Ureter (tissue), 1 donor: ENCODE results near the gene LTBP4. TPM values are rescaled to one million over a fixed set of nuclear protein-coding genes. Genes with fewer than 3 reads are reported as not detected.
"Not testable (repeated sequence)": the region's sequence is repeated elsewhere in the genome, so short reads cannot be mapped to it uniquely, and the experiment has no call there.

Experiments
- DNase-seq: peaks from one replicate; pipeline ENCODE4 v3.0.0-alpha.2; 2020; ENCODE audit warnings: low spot score
- total RNA-seq: library from RNA; stranded (reverse); gene quantifications from one replicate; pipeline ENCODE4 v1.2.4, GENCODE V29; 2023
- donor health status: DM: yes; HTN: yes; CAD: no.

Gene LTBP4
- total RNA-seq, 1 donor from 2014 or later = 239 TPM

DNA sequence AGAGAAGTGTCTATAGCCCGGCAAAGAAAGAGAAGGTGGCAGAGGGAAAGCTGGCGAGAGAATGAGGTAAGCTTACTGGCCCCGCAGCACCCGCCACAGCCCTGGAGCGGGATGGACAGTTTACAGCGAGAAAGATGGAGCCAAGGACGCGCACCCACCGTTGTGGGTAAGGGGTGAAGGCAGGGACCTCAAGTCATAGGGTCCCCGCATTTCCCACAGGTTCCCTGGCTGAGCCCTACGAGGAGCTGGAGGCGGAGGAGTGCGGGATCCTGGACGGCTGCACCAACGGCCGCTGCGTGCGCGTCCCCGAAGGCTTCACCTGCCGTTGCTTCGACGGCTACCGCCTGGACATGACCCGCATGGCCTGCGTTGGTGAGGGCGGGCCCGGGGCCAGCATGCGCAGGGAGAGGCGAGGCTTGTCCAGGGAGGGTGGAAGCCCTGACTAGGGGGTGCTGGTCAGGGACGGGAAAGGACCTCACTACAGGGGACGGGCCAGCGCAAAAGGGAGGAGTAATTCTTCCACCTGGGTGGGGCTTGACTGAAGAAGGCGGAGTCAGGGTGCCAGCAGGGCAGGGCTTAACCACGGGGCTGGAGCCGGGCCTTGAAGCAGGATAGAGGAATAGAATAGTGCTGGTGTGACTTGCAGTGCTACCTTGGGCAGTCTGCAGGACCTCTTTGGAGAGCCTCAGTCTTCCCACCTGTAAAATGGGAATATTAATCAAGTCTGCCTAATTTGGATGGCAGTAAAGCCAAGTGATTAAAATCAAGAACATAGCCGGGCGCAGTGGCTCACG, 26.5 kb downstream of the LTBP4 start:
- no peak for DNase-seq

DNA sequence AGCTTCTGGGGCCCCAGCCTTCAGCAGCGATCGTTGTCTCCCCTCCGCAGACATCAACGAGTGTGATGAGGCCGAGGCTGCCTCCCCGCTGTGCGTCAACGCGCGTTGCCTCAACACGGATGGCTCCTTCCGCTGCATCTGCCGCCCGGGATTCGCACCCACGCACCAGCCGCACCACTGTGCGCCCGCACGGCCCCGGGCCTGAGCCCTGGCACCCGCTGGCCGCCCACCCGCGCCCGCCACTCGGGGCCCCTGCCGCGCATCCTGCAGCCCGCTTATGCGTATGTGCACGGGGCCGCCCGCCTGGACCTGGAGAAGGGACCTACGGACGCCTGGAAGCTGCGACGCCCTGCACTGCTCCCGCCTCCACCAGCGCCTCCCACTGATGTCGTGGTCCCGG, 28.2 kb downstream of the LTBP4 start:
- DNase-seq = no peak

DNA sequence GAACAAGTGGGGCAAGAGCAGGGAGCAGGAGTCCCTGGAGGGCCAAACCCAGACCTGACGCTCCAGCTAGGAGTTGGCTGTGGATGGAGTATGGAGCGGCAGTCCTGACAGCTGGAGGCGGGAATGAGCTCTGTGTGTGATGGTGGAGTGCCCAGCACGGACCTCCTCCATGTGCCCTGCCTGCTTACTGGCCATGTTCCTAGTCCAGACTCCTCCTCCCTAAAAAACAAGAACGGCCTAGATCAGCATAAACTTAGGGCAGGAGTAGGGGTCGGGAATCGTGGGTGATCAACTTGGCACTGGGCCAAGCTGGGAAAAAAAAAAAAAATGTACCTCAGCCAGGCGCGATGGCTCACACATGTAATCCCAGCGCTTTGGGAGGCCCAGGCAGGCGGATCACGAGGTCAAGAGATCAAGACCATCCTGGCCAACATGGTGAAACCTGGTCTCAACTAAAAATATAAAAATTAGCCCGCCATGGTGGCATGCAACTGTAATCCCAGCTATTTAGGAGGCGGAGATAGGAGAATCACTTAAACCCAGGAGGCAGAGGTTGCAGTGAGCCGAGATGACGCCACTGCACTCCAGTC, 29.5 kb downstream of the LTBP4 start:
- DNase-seq = no peak

DNA sequence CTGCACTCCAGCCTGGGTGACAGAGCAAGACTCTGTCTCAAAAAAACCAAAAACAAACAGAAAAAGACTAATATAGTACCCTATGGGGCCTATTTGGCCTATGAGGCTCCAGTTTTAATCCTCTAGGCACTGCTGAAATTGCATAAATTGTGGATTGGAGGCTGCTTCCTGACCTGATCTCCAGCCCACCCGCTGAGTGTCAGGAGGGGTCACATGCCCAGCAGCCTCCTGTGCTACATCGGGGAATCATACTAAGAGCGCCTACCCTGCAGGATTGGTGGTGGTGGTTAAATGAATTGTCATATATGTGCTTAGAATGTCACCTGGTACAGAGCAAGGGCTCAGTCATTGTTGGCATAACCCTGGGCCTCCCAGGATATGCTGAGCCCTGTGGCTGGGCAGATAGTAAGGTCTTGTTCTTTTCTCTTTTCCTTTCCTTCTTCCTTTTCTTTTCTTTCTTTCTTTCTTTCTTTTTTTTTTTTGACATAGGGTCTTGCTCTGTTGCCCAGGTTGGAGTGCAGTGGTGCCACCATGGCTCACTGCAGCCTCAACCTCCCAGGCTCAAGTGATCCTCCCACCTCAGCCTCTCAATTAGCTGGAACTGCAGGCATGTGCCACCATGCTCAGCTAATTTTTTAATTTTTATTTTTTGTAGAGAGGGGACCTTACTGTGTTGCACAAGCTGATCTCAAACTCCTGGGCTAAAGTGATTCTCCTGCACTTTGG, 31.3 kb downstream of the LTBP4 start:
- DNase-seq = no peak

DNA sequence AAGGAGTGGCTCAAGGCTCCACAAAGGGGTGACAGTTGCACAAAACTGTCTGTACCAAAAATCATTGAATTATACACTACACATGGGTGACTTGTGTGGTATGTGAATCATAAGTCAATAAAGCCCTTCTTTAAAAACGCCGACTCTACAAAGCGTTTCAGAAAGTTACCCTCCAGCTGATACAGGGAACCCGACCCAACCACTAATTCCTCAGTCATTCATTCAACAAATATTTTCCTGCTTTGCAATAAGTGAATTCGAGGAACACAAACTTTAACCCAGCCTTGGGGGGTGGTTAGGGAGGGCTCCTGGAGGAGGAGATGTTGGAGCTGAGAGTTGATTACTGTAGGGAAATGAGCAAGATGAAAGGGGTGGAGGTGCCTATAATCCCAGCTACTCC, 32.0 kb downstream of the LTBP4 start:
- DNase-seq = no peak

DNA sequence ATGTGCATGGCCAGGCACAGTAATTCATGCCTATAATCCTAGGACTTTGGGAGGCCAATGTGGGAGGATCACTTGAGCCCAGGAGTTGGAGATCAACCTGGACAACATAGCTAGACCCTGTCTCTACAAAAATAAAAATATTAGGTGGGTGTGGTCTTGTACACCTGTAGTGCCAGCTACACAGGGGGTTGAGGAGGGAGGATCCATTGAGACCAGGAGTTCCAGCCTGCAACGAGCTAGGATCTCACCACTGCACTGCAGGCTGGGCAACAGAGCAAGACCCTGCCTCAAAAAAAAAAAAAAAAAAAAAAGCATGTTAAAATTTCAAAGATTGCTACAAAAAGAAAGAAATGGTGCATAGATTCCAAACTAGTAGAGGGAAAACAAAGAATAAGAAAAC, 37.2 kb downstream of the LTBP4 start:
- no peak for DNase-seq

DNA sequence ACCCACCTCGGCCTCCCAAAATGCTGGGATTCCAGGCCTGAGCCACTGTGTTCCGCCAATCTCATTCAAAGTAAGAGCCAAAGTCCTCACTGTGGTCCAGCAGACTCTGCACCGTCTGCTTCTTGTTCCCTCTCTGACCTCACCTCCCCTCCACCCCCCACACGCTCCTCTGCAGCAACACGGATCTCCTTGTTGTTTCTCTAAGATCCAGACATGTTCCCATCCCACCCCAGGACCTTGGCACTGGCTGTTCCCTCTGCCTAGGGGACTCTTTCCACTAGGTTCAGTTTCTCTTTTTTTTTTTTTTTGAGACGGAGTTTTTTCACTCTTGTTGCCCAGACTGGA, 38.4 kb downstream of the LTBP4 start:
- DNase-seq = no peak

DNA sequence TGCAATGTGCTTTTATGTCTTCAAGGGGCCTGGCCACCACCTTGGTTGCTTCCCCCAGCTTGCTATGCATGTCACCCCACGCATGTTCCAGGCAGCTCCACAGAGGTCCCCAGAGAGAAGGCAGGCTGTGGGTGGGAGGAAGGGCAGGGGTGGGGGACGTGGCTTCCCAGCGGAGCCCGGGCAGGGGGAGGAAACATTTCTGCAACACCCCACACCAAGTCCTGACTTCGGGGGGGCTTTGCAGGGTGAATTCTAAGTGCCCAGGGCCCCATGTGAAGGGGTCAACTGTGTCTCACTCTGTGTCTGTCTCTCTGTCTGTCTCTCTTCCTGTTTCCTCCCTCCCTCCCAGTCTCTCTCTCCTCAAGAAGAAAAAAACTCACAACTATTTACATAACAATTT, 39.6 kb downstream of the LTBP4 start:
- no peak for DNase-seq

DNA sequence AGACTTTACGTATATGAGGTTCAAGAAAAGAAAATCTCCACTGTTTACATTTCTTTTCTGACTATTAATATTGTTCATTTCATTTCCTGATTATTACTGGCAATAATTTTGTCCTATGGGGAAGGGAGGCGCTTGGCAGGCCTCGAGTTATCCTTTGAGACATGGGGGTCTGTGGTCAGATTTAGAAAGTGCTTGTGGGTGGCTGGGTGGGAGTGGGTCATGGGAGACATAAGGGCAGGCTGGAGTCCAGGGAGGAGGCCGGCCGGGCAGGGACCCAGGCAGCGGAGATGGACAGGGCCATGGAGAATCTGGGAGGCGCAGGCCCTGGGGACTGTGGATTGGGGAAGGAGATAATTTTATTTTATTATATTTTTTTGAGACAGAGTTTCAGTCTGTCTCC, 40.1 kb downstream of the LTBP4 start:
- DNase-seq = no peak

DNA sequence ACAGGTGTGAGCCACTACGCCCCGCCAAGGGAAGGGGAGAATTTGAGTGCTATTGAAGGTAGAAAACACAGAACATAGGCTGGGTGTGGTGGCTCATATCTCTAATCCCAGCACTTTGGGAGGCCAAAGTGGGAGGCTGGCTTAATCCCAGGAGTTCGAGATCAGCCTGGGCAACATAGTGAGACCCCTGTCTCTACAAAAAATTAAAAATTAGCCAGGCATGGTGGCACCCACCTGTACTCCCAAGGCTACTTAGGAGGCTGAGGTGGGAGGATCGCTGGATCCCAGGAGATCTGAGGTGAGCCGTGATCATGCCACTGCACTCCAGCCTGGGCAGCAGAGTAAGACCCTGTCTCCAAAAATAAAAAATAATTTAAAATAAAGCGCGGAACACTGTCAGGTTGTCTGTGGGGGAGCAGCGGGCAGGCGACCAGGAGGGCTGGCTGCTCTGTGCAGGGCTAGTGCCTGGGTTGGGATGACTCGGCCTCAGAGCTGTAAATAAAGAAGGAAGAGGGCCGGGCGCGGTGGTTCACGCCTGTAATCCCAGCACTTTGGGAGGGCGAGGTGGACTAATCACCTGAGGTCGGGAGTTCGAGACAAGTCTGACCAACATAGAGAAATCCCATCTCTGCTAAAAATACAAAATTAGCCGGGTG, 41.0 kb downstream of the LTBP4 start:
- no peak for DNase-seq

DNA sequence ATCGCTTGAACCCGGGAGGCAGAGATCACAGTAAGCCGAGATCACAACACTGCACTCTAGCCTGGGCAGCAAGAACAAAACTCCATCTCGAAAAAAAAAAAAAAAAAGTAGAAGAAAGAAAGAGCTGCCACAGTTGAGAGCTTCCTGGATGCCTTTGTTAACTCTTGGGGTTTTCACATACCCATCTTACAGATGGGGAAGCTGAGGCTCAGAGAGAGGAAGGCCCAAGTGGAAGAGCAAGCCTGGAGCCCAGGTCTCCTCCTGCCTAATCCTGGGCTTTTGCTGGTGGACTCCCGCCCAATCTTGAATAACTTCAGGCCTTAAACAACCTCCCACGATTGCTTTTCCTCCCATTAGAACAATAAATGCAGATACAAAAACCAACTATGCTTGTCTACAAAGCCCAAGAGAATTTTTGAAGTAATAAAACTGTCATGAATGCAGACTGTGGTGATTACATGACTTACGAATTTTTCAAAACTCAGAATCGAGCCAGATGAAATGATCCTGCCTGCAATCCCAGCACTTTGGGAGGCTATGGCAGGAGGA, 41.7 kb downstream of the LTBP4 start:
- DNase-seq = no peak

DNA sequence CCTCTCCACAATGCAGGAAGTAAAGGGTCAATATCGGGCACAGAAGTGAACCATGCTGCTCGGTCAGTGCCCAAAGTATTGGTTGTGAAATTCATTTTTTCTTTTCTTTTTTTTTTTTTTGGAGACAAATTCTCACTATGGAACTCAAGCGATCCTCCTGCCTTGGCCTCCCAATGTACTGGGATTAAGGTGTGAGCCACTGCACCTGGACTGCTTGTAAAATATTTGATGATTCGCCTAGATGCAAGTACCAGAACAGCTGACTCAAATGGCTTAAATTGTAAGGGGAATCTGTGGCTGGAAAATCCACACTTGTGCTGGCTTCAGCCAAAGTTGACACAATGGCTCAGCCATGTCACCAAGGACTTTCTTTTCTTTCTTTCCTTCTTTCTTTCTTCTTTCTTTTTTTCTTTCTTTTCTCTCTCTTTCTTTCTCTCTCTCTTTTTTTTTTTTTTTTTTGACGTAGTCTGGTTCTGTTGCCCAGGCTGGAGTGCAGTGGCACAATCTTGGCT, 45.6 kb downstream of the LTBP4 start:
- no peak for DNase-seq

DNA sequence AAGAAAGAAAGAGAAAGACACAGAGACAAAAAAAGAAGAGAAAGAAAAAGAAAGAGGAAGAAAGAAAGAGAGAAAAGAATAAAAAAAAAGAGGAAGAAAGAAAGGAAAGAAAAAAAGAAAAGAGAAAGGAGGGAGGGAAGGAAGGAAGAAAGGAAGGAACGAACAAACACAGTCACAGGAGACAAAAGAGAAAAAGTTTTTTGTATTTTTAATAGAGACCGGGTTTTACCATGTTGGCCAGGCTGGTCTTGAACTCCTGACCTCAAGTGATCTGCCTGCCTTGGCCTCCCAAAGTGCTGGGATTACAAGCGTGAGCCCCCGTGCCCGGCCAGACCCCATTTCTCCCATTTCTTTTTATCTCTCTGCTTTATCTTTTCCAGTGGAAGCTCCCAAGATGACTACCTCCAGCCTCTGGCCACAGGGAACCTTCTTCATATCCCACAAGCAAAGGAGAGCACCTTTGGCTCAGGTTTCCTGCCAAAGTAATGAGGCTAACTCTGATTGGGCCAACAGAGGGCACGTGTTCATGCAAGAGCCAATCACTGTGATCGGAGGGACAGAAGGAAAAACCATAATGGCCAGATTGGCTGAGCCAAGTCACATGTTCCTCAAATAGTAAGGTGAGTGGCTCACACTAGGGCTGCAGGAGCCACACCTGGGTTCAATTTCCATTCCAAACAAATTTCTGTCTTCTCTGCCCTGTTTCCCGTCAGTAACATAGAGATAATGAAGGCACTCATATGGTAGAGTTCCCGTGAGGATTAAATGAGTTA, 48.9 kb downstream of the LTBP4 start:
- not testable (repeated sequence) for DNase-seq

DNA sequence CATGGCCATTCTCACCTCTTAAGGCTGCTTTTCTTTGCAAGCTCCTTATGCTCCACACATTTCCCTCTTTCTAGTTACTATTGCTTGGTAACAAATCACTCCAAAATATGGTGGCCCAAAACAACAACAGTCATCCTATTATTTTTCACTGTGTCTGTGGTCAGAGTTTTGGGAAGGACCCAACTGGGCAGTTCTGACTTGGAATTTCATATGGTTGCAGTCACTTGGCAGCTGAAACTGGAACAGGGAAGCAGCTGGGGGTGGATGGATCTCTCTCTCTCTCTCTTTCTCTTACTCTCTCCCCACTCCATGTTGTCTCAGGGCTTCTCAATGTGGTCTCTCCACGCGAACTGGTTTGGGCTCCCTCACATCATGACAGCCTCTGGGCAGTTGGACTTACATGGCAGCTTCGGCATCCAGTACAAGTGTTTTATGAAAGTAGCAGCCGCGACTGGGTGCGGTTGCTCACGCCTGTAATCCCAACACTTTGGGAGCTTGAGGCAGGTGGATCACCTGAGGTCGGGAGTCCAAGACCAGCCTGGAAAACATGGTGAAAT, 49.7 kb downstream of the LTBP4 start:
- no peak for DNase-seq

DNA sequence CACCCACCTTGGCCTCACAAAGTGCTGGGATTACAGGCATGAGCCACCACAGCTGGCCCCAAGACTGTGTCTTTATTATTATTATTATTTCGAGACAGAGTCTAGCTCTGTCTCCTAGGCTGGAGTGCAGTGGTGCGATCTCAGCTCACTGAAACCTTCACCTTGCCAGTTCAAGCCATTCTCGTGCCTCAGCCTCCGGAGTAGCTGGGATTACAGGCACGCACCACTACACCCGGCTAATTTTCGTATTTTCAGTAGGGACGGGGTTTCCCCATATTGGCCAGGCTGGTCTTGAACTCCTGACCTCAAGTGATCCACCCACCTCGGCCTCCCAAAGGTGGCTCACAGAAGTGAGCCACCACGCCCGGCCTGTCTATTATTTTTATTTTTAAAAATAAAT, 51.1 kb downstream of the LTBP4 start:
- DNase-seq = not testable (repeated sequence)

DNA sequence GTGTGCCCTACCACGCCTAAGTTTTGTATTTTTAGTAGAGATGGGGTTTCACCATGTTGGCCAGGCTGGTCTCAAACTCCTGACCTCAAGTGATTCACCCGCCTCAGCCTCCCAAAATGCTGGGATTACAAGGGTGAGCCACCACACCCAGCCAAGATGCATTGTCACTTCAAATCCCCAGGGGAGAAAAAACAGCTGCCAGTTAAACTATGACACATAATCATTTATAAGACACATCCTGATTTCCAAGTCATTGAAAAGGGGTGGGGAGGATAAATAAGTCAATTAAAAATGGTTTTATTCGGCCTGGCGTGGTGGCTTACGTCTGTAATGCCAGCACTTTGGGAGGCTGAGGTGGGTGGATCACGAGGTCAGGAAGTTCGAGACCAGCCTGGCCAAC, 54.5 kb downstream of the LTBP4 start:
- not testable (repeated sequence) for DNase-seq

DNA sequence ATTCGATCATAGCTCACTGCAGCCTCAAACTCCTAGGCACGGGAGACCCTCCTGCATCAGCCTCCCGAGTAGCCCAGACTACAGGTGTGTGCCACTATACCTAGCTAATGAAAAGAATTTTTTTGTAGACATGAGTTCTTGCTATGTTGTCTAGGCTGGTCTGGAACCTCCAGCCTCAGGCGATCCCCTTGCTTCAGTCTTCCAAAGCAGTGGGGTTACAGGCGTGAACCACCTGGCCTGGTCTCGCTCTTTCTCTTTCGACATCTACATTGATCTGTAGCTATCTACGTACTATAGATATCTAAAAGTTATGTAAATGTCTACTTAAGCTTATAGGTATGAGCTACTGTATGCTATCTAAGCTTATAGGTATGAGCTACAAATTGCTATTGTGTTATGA, 56.9 kb downstream of the LTBP4 start:
- no peak for DNase-seq

DNA sequence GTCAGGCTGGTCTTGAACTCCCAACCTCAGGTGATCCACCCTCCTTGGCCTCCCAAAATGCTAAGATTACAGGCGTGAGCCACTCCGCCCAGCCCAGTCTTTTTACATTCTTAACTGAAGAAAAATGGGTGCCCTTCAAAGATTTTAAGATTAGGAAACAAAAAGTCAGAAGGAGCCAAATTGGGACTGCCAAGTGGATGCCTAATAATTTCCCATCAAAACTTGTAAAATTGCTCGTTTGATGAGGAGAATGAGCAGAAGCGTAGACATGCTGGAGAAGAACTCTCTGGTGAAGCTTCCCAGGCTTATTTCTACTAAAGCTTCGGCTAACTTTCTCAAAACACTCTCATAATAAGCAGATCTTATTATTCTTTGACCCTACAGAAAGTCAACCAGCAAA, 57.9 kb downstream of the LTBP4 start:
- no peak for DNase-seq

DNA sequence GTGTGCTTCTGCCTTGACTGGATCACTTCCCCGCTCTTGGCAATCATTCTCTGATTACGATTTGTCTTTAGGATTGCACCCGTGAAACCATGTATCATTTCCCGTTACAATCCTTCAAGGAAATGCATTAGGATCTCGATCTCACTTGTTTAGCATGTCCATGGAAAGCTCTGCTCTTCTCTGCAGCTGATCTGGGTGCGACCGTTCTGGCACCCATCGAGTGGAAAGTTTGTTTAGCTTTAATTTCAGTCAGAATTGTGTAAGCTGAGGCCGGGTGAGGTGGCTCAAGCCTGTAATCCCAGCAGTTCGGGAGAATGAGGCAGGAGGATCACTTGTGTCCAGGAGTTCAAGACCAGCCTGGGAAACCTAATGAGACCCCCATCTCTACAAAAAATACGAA, 58.4 kb downstream of the LTBP4 start:
- DNase-seq = no peak

DNA sequence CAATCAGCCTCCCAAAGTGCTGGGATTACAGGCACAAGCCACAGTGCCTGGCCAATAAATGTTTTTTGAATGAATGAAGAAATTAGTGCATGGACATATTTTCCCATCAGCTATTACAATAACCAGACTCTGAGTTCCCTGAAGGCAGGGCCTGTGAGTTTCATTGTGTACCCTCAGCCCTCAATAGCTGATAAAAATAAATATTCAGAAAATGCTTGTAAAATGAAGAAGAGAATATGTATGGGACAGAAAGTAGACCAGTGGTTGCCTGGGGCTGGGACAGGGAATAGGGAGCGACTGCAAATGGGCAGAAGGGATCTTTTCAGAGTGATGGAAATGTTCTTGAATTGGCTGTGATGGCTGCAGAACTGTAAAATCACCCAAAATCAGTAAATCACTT, 60.4 kb downstream of the LTBP4 start:
- DNase-seq = no peak
